ENCODE measurements around the gene PKP3.
"Not testable (repeated sequence)": the region's sequence is repeated elsewhere in the genome, so short reads cannot be mapped to it uniquely, and the experiment has no call there.

The PKP3 gene

GRCh38 chr11:416757-417621 lies 23.0 kb downstream of the PKP3 start:
- in situ Hi-C loops (cut with HindIII; ENCODE audit: low pct_ligation_motif_present, low pct_unique_long_range_greater_than_20kb, low sequenced_read_pairs): no loop called here
- DNase-seq: peak; percentile 39

DNA sequence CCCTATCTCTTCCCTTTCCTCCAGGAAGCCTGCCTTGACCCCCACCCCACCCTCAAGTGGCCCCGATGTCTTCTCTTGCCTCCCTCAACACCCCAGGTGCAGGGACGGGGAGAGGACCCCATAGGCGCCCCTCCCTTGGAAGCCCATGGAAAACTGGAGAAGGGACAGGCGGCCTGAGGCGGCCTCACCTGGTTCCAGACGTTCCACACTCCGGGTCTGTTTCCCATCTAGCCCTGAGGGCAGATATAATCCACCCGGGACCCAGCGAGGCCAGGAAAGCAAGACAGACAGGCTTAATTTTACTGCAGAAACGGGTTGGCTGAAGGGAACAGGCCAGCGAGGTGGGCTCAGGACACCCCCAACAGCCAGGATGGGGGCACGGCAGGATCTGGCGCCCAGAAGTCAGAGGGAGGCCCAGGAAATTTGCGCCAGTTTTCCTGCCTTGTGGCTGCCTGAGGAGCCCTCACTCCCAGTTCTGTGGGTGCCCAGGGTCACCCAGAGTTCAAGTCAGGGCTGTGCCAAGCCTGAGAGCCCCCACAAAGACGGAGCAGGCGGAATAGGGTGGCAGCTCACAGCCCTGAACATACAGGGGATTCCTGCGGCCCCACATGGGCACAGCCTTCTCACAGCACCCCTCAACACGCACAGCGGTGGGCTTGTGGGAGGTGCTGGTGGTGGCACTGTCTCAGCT lies 23.8 kb downstream of the PKP3 start:
- in situ Hi-C loops (cut with HindIII; ENCODE audit: low pct_ligation_motif_present, low pct_unique_long_range_greater_than_20kb, low sequenced_read_pairs): no loop called here
- no peak for DNase-seq

DNA sequence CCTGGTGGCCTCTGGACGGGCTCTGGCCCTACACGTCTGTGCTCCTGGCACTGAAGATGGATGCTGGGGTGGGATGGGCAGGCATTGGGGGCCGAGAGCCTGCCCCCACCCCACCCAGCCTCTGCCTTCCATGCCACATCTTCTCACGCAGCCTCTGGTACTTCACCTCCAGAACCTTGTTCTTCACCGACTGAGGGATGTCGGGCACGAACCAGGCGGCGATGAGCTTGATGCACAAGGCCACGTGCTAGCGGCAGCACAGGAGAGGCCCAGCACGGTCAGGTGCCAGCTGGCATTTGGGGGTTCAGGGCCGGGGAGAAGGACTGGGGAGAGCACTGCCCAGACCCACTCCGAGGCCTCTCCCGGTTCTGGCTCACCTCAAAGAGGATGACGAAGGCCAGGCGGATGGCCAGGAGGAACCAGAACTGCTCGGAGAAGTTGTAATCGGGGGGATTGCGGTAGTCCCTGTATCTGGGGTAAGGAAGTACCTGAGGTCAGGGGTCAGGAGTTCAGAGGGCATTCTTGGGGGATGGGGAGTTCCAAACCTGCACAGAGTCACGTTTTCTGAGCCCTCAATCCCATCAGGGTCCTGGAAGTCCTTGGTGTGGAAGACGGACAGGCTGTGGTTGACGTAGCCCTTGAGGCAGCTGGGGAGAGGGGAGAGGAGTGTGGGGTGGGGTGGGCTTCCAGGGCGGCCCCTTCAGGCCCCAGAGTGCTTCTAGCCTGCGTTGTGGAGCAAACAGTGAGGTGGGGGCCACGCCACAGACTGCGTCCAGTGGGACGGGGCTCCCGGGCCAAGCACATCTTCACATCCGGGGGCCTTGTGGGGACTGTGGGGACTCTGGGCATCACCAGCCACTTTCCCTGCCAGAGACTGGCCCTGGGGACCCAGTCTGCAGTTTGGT lies 24.6 kb downstream of the PKP3 start:
- DNase-seq: no peak
- in situ Hi-C loops (cut with HindIII; ENCODE audit: low pct_ligation_motif_present, low pct_unique_long_range_greater_than_20kb, low sequenced_read_pairs): no loop called here

GRCh38 chr11:419248-420005 lies 25.4 kb downstream of the PKP3 start:
- in situ Hi-C loops (cut with HindIII; ENCODE audit: low pct_ligation_motif_present, low pct_unique_long_range_greater_than_20kb, low sequenced_read_pairs): no loop called here
- no peak for DNase-seq

DNA sequence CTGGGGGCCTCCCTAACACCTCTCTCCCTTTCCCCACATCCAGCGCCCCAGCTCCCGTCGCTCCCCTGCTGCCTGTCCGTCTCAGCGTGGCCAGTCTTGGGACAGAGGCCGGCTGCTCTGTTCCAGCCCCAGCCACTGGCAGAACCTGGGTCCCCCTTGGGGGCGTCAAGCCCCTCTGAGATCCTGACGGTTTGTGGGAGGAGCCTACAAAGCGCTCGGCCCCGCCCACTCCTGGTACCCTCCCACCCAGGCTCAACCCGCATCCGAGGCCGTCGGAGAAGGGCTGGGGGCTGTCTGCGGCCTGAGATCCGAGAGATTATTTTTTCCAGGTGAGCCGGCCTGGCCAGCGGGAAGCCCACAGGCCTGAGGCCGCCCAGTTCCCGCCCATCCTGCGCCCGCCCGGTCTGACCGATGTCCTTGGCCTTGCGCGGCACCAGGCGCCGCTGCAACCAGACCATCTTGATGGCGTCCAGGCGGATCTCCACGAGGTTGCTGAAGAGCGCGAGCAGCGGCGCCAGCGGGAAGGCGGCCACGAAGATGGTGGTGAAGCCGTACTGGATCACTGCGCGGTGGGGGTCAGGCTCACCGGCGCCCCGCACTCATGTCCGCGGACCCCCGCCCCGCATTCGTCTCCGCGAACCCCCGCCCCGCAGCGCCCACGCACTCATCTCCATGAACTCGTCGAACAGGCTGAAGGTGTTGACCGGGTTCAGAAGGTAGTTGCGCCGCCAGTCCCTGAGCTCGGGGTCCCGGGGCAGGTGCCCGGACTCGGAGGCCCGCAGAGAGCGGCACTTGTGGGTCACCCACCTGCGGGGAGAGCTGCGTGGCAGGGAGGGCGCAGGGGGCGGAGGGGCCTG lies 26.3 kb downstream of the PKP3 start:
- in situ Hi-C loops (cut with HindIII; ENCODE audit: low pct_ligation_motif_present, low pct_unique_long_range_greater_than_20kb, low sequenced_read_pairs): no loop called here
- no peak for DNase-seq

DNA sequence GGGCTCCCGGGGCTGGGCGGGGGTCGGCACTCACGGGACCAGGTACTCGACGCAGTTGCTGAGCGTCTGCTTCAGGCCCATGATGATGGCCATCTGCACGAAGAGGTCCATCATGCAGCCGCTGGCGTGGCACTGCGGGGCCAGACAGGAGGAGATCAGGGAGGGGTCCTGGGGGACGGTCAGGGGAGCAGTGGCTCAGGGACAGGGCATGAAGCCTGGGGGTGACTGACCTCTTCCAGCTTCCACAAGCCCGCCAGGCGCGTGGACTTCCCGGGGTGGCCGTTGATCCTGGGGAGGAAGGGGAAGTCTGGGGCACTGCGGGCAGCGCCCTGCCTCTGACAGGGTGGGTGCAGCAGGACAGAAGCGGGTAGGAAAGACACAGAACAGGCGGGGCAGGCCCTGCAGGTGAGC lies 26.9 kb downstream of the PKP3 start:
- no peak for DNase-seq
- in situ Hi-C loops (cut with HindIII; ENCODE audit: low pct_ligation_motif_present, low pct_unique_long_range_greater_than_20kb, low sequenced_read_pairs): no loop called here

DNA sequence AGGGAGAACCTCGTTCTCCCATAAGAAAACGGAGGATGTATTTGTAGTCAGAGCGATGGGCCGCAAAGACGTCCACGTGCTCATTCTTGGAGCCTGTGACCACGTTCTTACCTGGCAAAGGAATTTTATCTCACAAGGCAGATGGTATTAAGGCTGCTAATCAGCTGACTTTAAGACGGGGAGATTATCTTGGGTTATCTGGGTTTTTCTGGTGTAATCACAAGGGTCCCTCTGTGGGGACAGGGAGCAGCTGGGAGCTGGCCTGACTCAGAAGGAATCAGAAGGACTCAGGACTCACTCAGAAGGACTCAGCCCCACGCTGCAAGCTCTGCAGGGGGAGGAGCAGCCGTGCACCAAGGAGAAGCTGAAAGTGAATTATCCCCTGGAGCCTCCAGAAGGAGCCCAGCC lies 28.2 kb downstream of the PKP3 start:
- in situ Hi-C loops (cut with HindIII; ENCODE audit: low pct_ligation_motif_present, low pct_unique_long_range_greater_than_20kb, low sequenced_read_pairs): no loop called here
- no peak for DNase-seq

DNA sequence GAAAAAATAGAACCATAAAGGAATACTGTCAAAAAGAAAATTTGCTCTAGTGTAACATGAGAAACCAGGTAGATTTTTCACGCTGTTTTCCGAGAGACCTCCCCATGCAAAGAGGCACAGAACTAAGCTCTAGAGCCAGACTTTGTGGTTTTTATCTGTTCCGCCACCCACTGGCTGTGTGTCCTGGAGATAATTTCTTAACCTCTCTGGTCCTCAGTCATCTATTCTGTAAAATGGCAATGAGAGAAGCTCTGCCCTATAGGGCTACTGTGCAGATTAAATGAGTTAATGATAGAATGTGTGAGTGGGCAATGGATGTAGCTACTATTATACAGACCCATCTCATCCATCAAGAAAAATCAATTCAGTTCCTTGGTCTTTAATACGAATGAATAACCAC lies 30.2 kb downstream of the PKP3 start:
- in situ Hi-C loops (cut with HindIII; ENCODE audit: low pct_ligation_motif_present, low pct_unique_long_range_greater_than_20kb, low sequenced_read_pairs): no loop called here
- no peak for DNase-seq

GRCh38 chr11:424766-425165 lies 30.8 kb downstream of the PKP3 start:
- DNase-seq; in situ Hi-C loops (cut with HindIII; ENCODE audit: low pct_ligation_motif_present, low pct_unique_long_range_greater_than_20kb, low sequenced_read_pairs): not testable (repeated sequence)

DNA sequence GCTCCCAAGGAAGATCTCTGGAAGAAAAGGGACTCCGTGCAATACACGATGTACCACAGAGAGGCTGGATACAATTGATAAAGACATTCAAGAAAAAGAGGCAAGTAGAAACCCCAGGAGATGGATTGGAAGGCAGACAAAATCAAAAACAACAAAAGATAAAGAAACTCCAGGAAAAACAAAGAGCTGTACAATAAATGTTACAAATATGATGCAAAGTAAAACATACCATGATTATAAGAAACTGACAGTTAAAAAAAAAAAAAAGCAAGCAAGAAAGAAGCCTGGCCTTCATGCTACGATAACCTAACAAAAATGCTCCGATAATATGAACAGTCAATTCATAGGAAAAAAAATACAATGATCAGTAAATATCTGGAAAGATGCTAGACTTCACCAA lies 31.3 kb downstream of the PKP3 start:
- in situ Hi-C loops (cut with HindIII; ENCODE audit: low pct_ligation_motif_present, low pct_unique_long_range_greater_than_20kb, low sequenced_read_pairs): no loop called here
- DNase-seq: no peak

- no peak for DNase-seq
- in situ Hi-C loops (cut with HindIII; ENCODE audit: low pct_ligation_motif_present, low pct_unique_long_range_greater_than_20kb, low sequenced_read_pairs): no loop called here
Measured at GRCh38 chr11:426851-427250, 32.8 kb downstream of the PKP3 start.

- in situ Hi-C loops (cut with HindIII; ENCODE audit: low pct_ligation_motif_present, low pct_unique_long_range_greater_than_20kb, low sequenced_read_pairs): no loop called here
- DNase-seq: no peak
Measured at GRCh38 chr11:428295-428694, 34.3 kb downstream of the PKP3 start.

- in situ Hi-C loops (cut with HindIII; ENCODE audit: low pct_ligation_motif_present, low pct_unique_long_range_greater_than_20kb, low sequenced_read_pairs): no loop called here
Measured at GRCh38 chr11:429391-429790, 35.4 kb downstream of the PKP3 start.

GRCh38 chr11:429931-430456 lies 36.0 kb downstream of the PKP3 start:
- no peak for DNase-seq
- in situ Hi-C loops (cut with HindIII; ENCODE audit: low pct_ligation_motif_present, low pct_unique_long_range_greater_than_20kb, low sequenced_read_pairs): no loop called here

More at GRCh38 chr11:429391-429790, 35.4 kb downstream of the PKP3 start:
- DNase-seq: no peak

- in situ Hi-C loops (cut with HindIII; ENCODE audit: low pct_ligation_motif_present, low pct_unique_long_range_greater_than_20kb, low sequenced_read_pairs): no loop called here
- DNase-seq: no peak
Measured at GRCh38 chr11:431921-432320, 37.9 kb downstream of the PKP3 start.

DNA sequence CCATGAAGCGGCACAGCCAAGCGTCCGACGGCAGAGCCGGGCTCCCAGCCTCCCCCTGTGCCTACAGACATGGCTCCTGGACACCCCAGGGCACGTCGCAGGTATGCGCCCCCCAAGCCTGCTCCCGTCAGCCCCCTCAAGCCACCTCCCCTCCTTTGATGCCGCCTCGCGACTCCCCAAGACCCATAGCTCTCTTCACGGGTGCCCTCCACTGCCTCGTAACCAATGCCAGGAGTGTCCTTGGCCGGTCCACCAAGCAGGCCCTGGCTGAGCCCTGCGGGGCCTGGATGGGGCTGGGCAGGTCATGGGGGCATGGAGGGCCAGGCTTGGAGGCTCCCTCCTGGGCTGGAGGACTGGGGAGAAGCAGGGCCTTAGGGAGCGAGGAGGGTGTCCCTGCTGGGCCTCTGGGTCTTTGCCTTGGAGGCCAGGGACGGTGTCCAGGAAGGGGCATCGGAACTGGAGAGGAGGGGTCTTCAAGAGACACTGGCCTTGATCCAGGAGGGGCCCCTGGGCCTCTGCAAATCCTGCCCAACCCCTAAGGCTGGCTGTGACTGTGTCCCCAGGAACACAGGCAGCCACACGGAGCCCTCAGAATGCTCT lies 38.6 kb downstream of the PKP3 start:
- no peak for DNase-seq
- in situ Hi-C loops (cut with HindIII; ENCODE audit: low pct_ligation_motif_present, low pct_unique_long_range_greater_than_20kb, low sequenced_read_pairs): no loop called here

GRCh38 chr11:433111-433510 lies 39.1 kb downstream of the PKP3 start:
- in situ Hi-C loops (cut with HindIII; ENCODE audit: low pct_ligation_motif_present, low pct_unique_long_range_greater_than_20kb, low sequenced_read_pairs): no loop called here
- no peak for DNase-seq
